HG03159 (cell line): ENCODE data around the gene DRAM1.
"Not testable (repeated sequence)": the region's sequence is repeated elsewhere in the genome, so short reads cannot be mapped to it uniquely, and the experiment has no call there.

Source experiments
- ATAC-seq: cut with Tn5 transposase; IDR thresholded peaks from one replicate; pipeline ENCODE4 v1.9.1; 2021; ENCODE audit warnings: mild to moderate bottlenecking, moderate library complexity; ENCODE audit not compliant: unreplicated experiment

DRAM1 gene

GRCh38 chr12:101901777-101902176, 24.4 kb downstream of the DRAM1 start:
- no peak for ATAC-seq

GRCh38 chr12:101902641-101903040, 25.3 kb downstream of the DRAM1 start:
- ATAC-seq = no peak

GRCh38 chr12:101906226-101906625, 28.8 kb downstream of the DRAM1 start:
- no peak for ATAC-seq

GRCh38 chr12:101908395-101908794, 31.0 kb downstream of the DRAM1 start:
- ATAC-seq = no peak

GRCh38 chr12:101909646-101910045, 32.3 kb downstream of the DRAM1 start:
- no peak for ATAC-seq

GRCh38 chr12:101915841-101916240, 38.5 kb downstream of the DRAM1 start:
- ATAC-seq = no peak

GRCh38 chr12:101918805-101919204, 41.4 kb downstream of the DRAM1 start:
- not testable (repeated sequence) for ATAC-seq

- ATAC-seq = no peak
These were observed 42.1 kb downstream of the DRAM1 start for GRCh38 chr12:101919447-101919846.

- no peak for ATAC-seq
These were observed 43.5 kb downstream of the DRAM1 start for GRCh38 chr12:101920906-101921305.

GRCh38 chr12:101923045-101923718, 45.8 kb downstream of the DRAM1 start:
- no peak for ATAC-seq

- ATAC-seq = no peak
These were observed 47.2 kb downstream of the DRAM1 start for GRCh38 chr12:101924618-101925017.

- ATAC-seq = no peak
These were observed 48.0 kb downstream of the DRAM1 start for GRCh38 chr12:101925361-101925760.

- ATAC-seq = no peak
These were observed 48.6 kb downstream of the DRAM1 start for GRCh38 chr12:101925935-101926334.

- ATAC-seq = no peak
These were observed 49.7 kb downstream of the DRAM1 start for GRCh38 chr12:101927036-101927435.

GRCh38 chr12:101927999-101928398, 50.6 kb downstream of the DRAM1 start:
- ATAC-seq = no peak

GRCh38 chr12:101928556-101928955, 51.2 kb downstream of the DRAM1 start:
- ATAC-seq = no peak

GRCh38 chr12:101929365-101930041, 52.1 kb downstream of the DRAM1 start:
- no peak for ATAC-seq

- peak; percentile 43 for ATAC-seq
These were observed 54.3 kb downstream of the DRAM1 start for GRCh38 chr12:101931498-101932326.

GRCh38 chr12:101933866-101934514, 56.6 kb downstream of the DRAM1 start:
- ATAC-seq = no peak

- peak; percentile 73 for ATAC-seq
These were observed 58.7 kb downstream of the DRAM1 start for GRCh38 chr12:101935890-101936746.
